ENCODE data around the gene HERC2. TPM values are rescaled to one million over a fixed set of nuclear protein-coding genes. Genes with fewer than 3 reads are reported as not detected.

HERC2 gene
- total and polyA plus RNA-seq, 2 of the 13 experiments (the other 11 are each of a cell fraction or from before 2014, with no cell fraction given): 17.6 to 24.8 TPM

- Histone ChIP-seq H3K4me1 (ENCODE audit: insufficient read depth, low read length) (no peaks in the 10 kb centered on the region), H4K20me1 (ENCODE audit: insufficient read depth, low read length) (no peaks in the 10 kb centered on the region), H3K36me3 (replicated peaks in 1 of 2; ENCODE audit: control insufficient read depth in 1 of 2, insufficient read depth in 2 of 2, low read length in 2 of 2) (peaks cover 17 to 54% of the 10 kb centered on the region in 2 experiments), H3K9ac (ENCODE audit: insufficient read depth, low read depth, low read length) (no peak overlapping the region), H3K4me2 (ENCODE audit: low read depth, low read length) (no peak overlapping the region), H3K27ac (ENCODE audit: extremely low read length, insufficient read depth, low read length) (no peak overlapping the region), H3K4me3 (replicated peaks in 1 of 3; ENCODE audit: insufficient read depth in 1 of 3, low read depth in 2 of 3, low read length in 3 of 3) (no peak overlapping the region), H2AFZ (ENCODE audit: low read length) (no peak overlapping the region), H3K79me2 (ENCODE audit: insufficient read depth, low read length) (no peaks in the 10 kb centered on the region), H3K27me3 (ENCODE audit: control insufficient read depth in 1 of 2, insufficient read depth in 2 of 2, low read length in 2 of 2) (no peaks in the 10 kb centered on the region), H3K9me3 (ENCODE audit: low read length) (no peaks in the 10 kb centered on the region)
- ChIA-PET CTCF (ENCODE audit: low intra/inter-chr PET ratio, low total read pairs) (no interaction called here), POLR2A (no interaction called here)
- BruUV-seq (replicated peaks): no TSS peak
- in situ Hi-C loops (cut with HindIII; ENCODE audit: extremely low pct_ligation_motif_present, low pct_unique_long_range_greater_than_20kb) (no loop called here), intact Hi-C loops (cut with micrococcal nuclease; ENCODE audit: unreplicated experiment) (no loop called here)
- TF ChIP-seq MTF2 (CRISPR knock-in tag; IDR thresholded peaks at IDR 0.05; ENCODE audit: borderline replicate concordance): no peak
- no peak for TF ChIP-seq NR2F1 (CRISPR knock-in tag; IDR thresholded peaks at IDR 0.05)
- no peak for TF ChIP-seq ELK4 (CRISPR knock-in tag; IDR thresholded peaks at IDR 0.05; ENCODE audit: borderline replicate concordance)
- TF ChIP-seq LRRFIP1 (CRISPR knock-in tag; conservative IDR thresholded peaks at IDR 0.05): no peak
- no peak for TF ChIP-seq TAF1 (CRISPR knock-in tag; IDR thresholded peaks at IDR 0.05)
- no peak for TF ChIP-seq CREBL2 (CRISPR knock-in tag; IDR thresholded peaks at IDR 0.05; ENCODE audit: borderline replicate concordance)
- no peak for TF ChIP-seq NFKBIZ (CRISPR knock-in tag; IDR thresholded peaks at IDR 0.05)
- FAIRE-seq: no peak
- 96% methylated on average over 7 of the region's 8 CpGs for WGBS (ENCODE audit: low lambda C conversion rate)
- DNase-seq (ENCODE audit: low spot score): no peak
- ATAC-seq: no peak
Observed at GRCh38 chr15:28272587-28272986, 49.4 kb downstream of the HERC2 start.

All from HepG2 (cell line).